OCI-LY3 (cell line): ENCODE measurements around the gene PEX12.

ENCODE experiments used
- H2AFZ ChIP-seq: fragments of 200-600, 300-600 bp; shearing (Covaris generic); 2 replicates; pipeline ENCODE4 v1.6.0; 2014; ENCODE audit warnings: antibody characterized with exemption, low read depth, low read length
- H3K27ac ChIP-seq: fragments of 200-600, 300-600 bp; sonication (generic); 2 replicates; pipeline ENCODE4 v1.5.1; 2014; ENCODE audit warnings: mild to moderate bottlenecking, low read length, moderate library complexity, mixed read lengths
- H3K27me3 ChIP-seq: fragments of 200-600, 300-600 bp; sonication (generic); 2 replicates; pipeline ENCODE4 v1.6.1; 2014; ENCODE audit warnings: low read depth, low read length, mixed read lengths
- H3K36me3 ChIP-seq: fragments of 200-600, 300-600 bp; sonication (generic); replicated peaks from 2 replicates; pipeline ENCODE3; 2014; ENCODE audit warnings: low read depth, low read length, mixed read lengths
- H3K4me1 ChIP-seq: fragments of 300-600, 200-600 bp; sonication (generic); 2 replicates; pipeline ENCODE4 v1.6.1; 2014; ENCODE audit warnings: low read length, mixed read lengths
- H3K4me2 ChIP-seq: fragments of 200-600, 300-600 bp; sonication (generic); 2 replicates; pipeline ENCODE4 v1.6.1; 2014; ENCODE audit warnings: low read length, mixed read lengths
- H3K4me3 ChIP-seq: fragments of 300-600, 200-600 bp; sonication (generic); 2 replicates; pipeline ENCODE4 v1.5.1; 2014; ENCODE audit warnings: antibody characterized with exemption, mild to moderate bottlenecking, low read length, moderate library complexity
- H3K79me2 ChIP-seq: fragments of 300-600, 200-600 bp; shearing (Covaris generic); 2 replicates; pipeline ENCODE4 v1.6.1; 2014; ENCODE audit warnings: mild to moderate bottlenecking, low read length, mixed read lengths
- H3K9ac ChIP-seq: fragments of 300-600, 200-600 bp; shearing (Covaris generic); 2 replicates; pipeline ENCODE4 v1.6.0; 2014; ENCODE audit warnings: mild to moderate bottlenecking, low read length, moderate library complexity
- H3K9me3 ChIP-seq: fragments of 200-600, 300-600 bp; shearing (Covaris generic); 2 replicates; pipeline ENCODE4 v1.6.1; 2014; ENCODE audit warnings: low read length, mixed read lengths; ENCODE audit not compliant: insufficient read depth
- H4K20me1 ChIP-seq: fragments of 200-600, 300-600 bp; sonication (generic); 2 replicates; pipeline ENCODE4 v1.6.1; 2016; ENCODE audit warnings: low read length, mixed read lengths; ENCODE audit not compliant: insufficient read depth
- EZH2phosphoT487 ChIP-seq: fragments of 200-600 bp; shearing (Covaris generic); IDR thresholded peaks from 2 replicates; pipeline ENCODE4 v1.6.1; 2018; ENCODE audit warnings: antibody characterized with exemption, mixed run types, low read depth
- TF ChIP-seq, protein P1 (sequence below): fragments of 200-600, 300-600 bp; sonication (generic); IDR thresholded peaks from 2 replicates; pipeline ENCODE4 v1.5.1; 2014; ENCODE audit warnings: antibody characterized with exemption, low read length, low read depth

PEX12 gene

DNA sequence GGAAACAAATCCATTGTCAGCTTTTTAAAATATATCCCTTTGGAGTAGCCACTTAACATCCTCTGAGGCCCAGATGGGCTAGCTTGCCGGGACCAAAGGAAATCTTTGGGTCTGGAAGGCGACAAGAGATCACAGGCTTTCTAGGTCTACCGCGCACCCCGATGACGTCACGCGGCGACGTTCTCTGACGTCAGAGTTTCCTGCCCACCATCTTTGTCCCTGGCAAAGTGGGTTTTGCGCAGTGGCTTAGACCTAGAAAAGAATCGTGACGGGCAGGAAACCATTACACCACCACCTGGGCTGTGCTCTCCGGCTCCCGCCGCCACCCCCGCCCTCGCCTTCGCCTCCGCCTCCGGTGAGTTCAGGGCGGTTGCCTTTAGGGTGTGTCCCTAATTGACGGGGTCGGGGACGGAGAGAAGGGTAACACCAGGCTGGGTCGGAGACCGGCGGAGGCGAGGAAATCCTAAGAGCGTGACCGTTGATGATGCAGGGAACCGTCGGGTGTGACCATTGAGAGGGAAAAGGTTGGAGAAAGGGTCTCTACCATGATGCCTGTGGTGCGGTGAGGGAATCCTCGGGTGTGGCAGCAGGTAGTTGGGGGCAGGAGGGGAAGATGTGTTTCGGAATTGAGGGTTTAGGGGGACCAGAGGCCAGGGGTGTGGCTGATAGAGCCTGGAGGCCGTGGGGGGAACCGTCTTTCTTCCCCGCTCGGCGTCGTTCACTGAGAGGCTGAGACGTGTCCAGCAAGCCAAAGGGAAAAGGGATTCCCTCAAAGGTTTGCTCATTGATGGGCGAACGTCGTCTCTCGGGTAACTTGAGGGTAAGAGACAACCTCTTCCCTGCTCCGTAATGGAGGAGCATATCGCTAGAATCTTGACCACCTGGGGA, 8.9 kb upstream of the PEX12 start, which contains the start of gene AP2B1:
Gene AP2B1 (plus strand): TSS at position 249 of the 888 bp plus-strand sequence. CDS start 6,709 bp downstream, outside the sequence.
- peaks cover 41% of the 10 kb centered on the region for H3K79me2 ChIP-seq
- H3K4me2 ChIP-seq: peak within 1 kb of the TSS; percentile 92
- no peak for TF ChIP-seq EZH2phosphoT487
- TF ChIP-seq, protein P1, sequence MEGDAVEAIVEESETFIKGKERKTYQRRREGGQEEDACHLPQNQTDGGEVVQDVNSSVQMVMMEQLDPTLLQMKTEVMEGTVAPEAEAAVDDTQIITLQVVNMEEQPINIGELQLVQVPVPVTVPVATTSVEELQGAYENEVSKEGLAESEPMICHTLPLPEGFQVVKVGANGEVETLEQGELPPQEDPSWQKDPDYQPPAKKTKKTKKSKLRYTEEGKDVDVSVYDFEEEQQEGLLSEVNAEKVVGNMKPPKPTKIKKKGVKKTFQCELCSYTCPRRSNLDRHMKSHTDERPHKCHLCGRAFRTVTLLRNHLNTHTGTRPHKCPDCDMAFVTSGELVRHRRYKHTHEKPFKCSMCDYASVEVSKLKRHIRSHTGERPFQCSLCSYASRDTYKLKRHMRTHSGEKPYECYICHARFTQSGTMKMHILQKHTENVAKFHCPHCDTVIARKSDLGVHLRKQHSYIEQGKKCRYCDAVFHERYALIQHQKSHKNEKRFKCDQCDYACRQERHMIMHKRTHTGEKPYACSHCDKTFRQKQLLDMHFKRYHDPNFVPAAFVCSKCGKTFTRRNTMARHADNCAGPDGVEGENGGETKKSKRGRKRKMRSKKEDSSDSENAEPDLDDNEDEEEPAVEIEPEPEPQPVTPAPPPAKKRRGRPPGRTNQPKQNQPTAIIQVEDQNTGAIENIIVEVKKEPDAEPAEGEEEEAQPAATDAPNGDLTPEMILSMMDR: no peak
- peak within 1 kb of the TSS; percentile 96 for H3K4me3 ChIP-seq
- H3K4me1 ChIP-seq: peaks cover 23% of the 10 kb centered on the region
- no peaks in the 10 kb centered on the region for H3K9me3 ChIP-seq
- H3K27ac ChIP-seq: peak within 1 kb of the TSS; percentile 79
- peak within 1 kb of the TSS; percentile 90 for H3K9ac ChIP-seq
- no peaks in the 10 kb centered on the region for H4K20me1 ChIP-seq
- no peaks in the 10 kb centered on the region for H3K27me3 ChIP-seq
- H2AFZ ChIP-seq: peak within 1 kb of the TSS; percentile 84
- H3K36me3 ChIP-seq: no peaks in the 10 kb centered on the region

DNA sequence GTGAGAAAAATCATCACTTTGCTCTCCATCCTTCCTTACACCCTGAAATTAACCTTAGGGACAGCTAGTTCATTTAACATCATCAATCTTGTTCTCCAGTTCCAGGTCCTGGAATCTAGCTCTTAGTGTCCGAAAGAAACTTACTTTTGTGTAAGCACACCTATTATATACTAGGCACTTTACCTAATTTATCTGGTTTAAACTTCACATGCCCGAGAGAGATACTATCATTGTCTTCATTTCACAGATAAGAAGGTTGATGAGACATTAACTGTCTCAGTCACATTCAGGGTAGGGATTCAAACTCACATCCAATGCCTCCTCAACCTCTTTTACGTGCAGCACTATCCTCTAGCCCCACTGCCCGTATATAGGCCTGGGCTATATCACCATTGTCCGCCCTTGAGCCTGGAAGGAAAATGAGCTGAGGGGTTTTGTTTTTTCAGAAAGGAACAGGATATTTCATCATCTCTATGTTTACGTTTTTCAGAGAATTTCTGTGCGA, 8.2 kb upstream of the PEX12 start:
- Histone ChIP-seq H3K4me1 (peaks cover 23% of the 10 kb centered on the region), H3K4me3 (peak overlapping the region; percentile 96), H4K20me1 (no peaks in the 10 kb centered on the region), H3K27me3 (no peaks in the 10 kb centered on the region), H3K9me3 (no peaks in the 10 kb centered on the region), H2AFZ (peak overlapping the region; percentile 84), H3K4me2 (peak overlapping the region; percentile 92), H3K79me2 (peaks cover 40% of the 10 kb centered on the region), H3K27ac (peak overlapping the region; percentile 79), H3K36me3 (no peaks in the 10 kb centered on the region), H3K9ac (peak overlapping the region; percentile 90)
- TF ChIP-seq, protein P1: no peak
- TF ChIP-seq EZH2phosphoT487: no peak

DNA sequence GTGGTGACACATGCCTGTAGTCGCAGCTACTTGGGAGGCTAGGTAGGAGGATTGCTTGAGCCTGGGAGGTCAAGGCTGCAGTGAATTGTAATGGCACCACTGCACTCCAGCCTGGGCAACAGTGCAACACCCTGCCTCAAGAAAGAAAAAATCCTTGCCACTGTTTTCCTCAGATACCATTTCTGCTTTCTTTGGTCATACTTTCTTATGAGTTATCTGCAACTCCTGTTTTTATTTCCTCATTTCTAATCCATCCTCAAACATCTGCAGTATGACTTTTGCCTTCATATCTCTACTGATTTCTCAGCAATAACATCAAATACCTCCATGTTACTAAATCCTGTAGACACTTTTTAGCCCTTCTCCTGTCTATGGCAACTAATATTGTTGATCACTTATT, 5.7 kb upstream of the PEX12 start:
- no peak overlapping the region for H3K4me3 ChIP-seq
- H3K4me1 ChIP-seq: peaks cover 28% of the 10 kb centered on the region
- no peak overlapping the region for H3K27ac ChIP-seq
- no peak overlapping the region for H3K4me2 ChIP-seq
- H2AFZ ChIP-seq: no peak overlapping the region
- no peaks in the 10 kb centered on the region for H3K27me3 ChIP-seq
- TF ChIP-seq, protein P1: no peak
- TF ChIP-seq EZH2phosphoT487: no peak
- H3K9ac ChIP-seq: no peak overlapping the region
- no peaks in the 10 kb centered on the region for H3K36me3 ChIP-seq
- no peaks in the 10 kb centered on the region for H3K9me3 ChIP-seq
- peaks cover 17% of the 10 kb centered on the region for H3K79me2 ChIP-seq
- no peaks in the 10 kb centered on the region for H4K20me1 ChIP-seq

DNA sequence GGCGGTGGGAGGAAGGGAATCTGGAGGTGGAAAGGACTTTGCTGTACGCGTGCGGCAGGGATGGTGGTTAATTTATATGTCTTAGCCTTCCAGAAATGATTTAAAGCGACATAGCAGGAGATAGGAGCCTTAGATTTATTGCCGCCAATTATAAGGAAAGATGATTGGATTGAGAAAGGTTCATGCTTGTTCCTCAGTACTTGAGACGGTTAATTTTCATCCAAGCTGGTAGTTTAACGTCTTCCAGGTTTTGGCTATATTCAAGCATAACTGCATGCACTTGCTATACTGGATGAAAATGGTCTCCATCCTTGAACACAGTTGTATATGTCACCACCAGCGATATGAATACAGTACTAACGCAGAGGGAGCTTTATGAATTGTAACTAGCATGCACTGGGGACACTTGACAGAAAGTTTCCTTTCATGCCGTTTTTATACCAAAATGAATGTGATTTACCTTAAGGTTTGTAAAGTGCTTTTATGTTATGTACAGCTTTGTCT, 610 bp upstream of the PEX12 start:
- Histone ChIP-seq H3K9me3 (no peaks in the 10 kb centered on the region), H3K9ac (peak overlapping the region; percentile 93), H4K20me1 (no peaks in the 10 kb centered on the region), H3K27ac (peak overlapping the region; percentile 68), H2AFZ (peak overlapping the region; percentile 57), H3K27me3 (no peaks in the 10 kb centered on the region), H3K79me2 (peaks cover 4% of the 10 kb centered on the region; the same call in 1 of the 2 replicates), H3K4me2 (peak overlapping the region; percentile 81), H3K36me3 (peaks cover 9% of the 10 kb centered on the region), H3K4me1 (peaks cover 15% of the 10 kb centered on the region), H3K4me3 (peak overlapping the region; percentile 89)
- TF ChIP-seq EZH2phosphoT487: no peak
- TF ChIP-seq, protein P1: no peak
